PFSK-1 (cell line): ENCODE results near the gene FANCC.

Experiments used
- POLR2AphosphoS5 ChIP-seq: IDR thresholded peaks from 2 replicates; pipeline ENCODE4 v1.6.1; 2012; ENCODE audit warnings: low read depth, mild to moderate bottlenecking, control low read depth, low read length, moderate library complexity
- SIN3A ChIP-seq: IDR thresholded peaks from 2 replicates; pipeline ENCODE4 v1.6.1; 2012; ENCODE audit warnings: mild to moderate bottlenecking, low read length, moderate library complexity, borderline replicate concordance; ENCODE audit not compliant: insufficient read depth
- TAF1 ChIP-seq: IDR thresholded peaks from 2 replicates; pipeline ENCODE4 v1.6.1; 2012; ENCODE audit warnings: low read length, control low read depth, borderline replicate concordance; ENCODE audit not compliant: insufficient read depth
- TF ChIP-seq, protein P1 (sequence below), 2 experiments: IDR thresholded peaks; 2 replicates each; pipeline versions ENCODE4 v1.6.1 to v1.8.0; 2011 to 2012; ENCODE audit warnings: low read depth in 2 of 2, low read length in 2 of 2, control low read depth in 1 of 2, inconsistent platforms in 1 of 2, mild to moderate bottlenecking in 1 of 2, moderate library complexity in 1 of 2; ENCODE audit not compliant: insufficient read depth in 1 of 2

GRCh38 chr9:95333426-95333825 lies 15.9 kb upstream of the FANCC start:
- TF ChIP-seq POLR2AphosphoS5, result no peak
- TF ChIP-seq TAF1, result no peak
- no peak for TF ChIP-seq SIN3A
- TF ChIP-seq, protein P1, sequence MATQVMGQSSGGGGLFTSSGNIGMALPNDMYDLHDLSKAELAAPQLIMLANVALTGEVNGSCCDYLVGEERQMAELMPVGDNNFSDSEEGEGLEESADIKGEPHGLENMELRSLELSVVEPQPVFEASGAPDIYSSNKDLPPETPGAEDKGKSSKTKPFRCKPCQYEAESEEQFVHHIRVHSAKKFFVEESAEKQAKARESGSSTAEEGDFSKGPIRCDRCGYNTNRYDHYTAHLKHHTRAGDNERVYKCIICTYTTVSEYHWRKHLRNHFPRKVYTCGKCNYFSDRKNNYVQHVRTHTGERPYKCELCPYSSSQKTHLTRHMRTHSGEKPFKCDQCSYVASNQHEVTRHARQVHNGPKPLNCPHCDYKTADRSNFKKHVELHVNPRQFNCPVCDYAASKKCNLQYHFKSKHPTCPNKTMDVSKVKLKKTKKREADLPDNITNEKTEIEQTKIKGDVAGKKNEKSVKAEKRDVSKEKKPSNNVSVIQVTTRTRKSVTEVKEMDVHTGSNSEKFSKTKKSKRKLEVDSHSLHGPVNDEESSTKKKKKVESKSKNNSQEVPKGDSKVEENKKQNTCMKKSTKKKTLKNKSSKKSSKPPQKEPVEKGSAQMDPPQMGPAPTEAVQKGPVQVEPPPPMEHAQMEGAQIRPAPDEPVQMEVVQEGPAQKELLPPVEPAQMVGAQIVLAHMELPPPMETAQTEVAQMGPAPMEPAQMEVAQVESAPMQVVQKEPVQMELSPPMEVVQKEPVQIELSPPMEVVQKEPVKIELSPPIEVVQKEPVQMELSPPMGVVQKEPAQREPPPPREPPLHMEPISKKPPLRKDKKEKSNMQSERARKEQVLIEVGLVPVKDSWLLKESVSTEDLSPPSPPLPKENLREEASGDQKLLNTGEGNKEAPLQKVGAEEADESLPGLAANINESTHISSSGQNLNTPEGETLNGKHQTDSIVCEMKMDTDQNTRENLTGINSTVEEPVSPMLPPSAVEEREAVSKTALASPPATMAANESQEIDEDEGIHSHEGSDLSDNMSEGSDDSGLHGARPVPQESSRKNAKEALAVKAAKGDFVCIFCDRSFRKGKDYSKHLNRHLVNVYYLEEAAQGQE (IDR thresholded peaks at IDR 0.05; ENCODE audit: insufficient read depth in 1 of 2, low read depth in 2 of 2, low read length in 2 of 2), result no peak
